ENCODE data around the gene FBXL5. TPM values are rescaled to one million over a fixed set of nuclear protein-coding genes. Genes with fewer than 3 reads are reported as not detected.

Gene FBXL5
- total and polyA plus RNA-seq, 2 of the 13 experiments (the other 11 are each of a cell fraction or from before 2014, with no cell fraction given): 17.4 to 45.3 TPM

DNA sequence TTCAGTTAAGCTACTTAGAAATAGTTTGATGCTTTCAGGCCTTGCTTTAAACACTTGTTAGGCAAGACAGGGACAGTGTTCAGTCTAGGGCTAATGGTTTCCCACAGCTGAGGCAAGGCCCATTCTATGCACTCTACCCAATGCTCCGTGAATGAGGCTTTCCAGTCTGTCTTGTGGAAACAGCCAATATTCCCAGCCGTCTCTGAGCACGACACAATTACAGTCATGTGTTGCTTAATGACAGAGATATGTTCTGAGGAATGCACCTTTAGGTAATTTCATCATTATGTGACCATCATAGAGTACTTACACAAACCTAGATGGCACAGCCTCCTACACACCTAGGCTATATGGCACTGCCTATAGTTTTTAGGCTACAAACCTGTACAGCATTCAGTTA, 16.9 kb upstream of the FBXL5 start:
- no TSS peak for BruUV-seq (replicated peaks)
- no peaks in the 10 kb centered on the region for H4K20me1 ChIP-seq (ENCODE audit: insufficient read depth, low read length)
- H3K9me3 ChIP-seq (ENCODE audit: low read length): no peaks in the 10 kb centered on the region
- no peak overlapping the region for H3K9ac ChIP-seq (ENCODE audit: insufficient read depth, low read depth, low read length)
- no peak overlapping the region for H3K4me2 ChIP-seq (ENCODE audit: low read depth, low read length)
- no peak overlapping the region for H3K27ac ChIP-seq (ENCODE audit: extremely low read length, insufficient read depth, low read length)
- H3K36me3 ChIP-seq (replicated peaks in 1 of 2; ENCODE audit: control insufficient read depth in 1 of 2, insufficient read depth in 2 of 2, low read length in 2 of 2): peaks cover 0 to 2% of the 10 kb centered on the region in 2 experiments; a peak in 2 of 5 replicates
- ATAC-seq (no peak), FAIRE-seq (no peak), DNase-seq (ENCODE audit: low spot score) (no peak)
- intact Hi-C loops (cut with micrococcal nuclease; ENCODE audit: unreplicated experiment): no loop called here
- POLR2A ChIA-PET: no interaction called here
- H3K27me3 ChIP-seq (ENCODE audit: control insufficient read depth in 1 of 2, insufficient read depth in 2 of 2, low read length in 2 of 2): no peaks in the 10 kb centered on the region
- H3K4me3 ChIP-seq (replicated peaks in 1 of 3; ENCODE audit: insufficient read depth in 1 of 3, low read depth in 2 of 3, low read length in 3 of 3): no peak overlapping the region
- CTCF ChIA-PET (ENCODE audit: low intra/inter-chr PET ratio, low total read pairs): no interaction called here
- peaks cover 29% of the 10 kb centered on the region for H3K4me1 ChIP-seq (ENCODE audit: insufficient read depth, low read length)
- H3K79me2 ChIP-seq (ENCODE audit: insufficient read depth, low read length): peaks cover 35% of the 10 kb centered on the region
- no peak overlapping the region for H2AFZ ChIP-seq (ENCODE audit: low read length)
- 97% methylated on average over 3 of the region's 3 CpGs for WGBS (ENCODE audit: low lambda C conversion rate)
- TF ChIP-seq BCL6 (CRISPR knock-in tag; IDR thresholded peaks at IDR 0.05) (no peak), CHD2 (IDR thresholded peaks at IDR 0.05; ENCODE audit: low read depth, low read length) (no peak), ATRX (CRISPR knock-in tag; IDR thresholded peaks at IDR 0.05; ENCODE audit: borderline replicate concordance) (no peak), ZNF260 (CRISPR knock-in tag; IDR thresholded peaks at IDR 0.05; ENCODE audit: borderline replicate concordance, low read depth) (no peak), EED (CRISPR knock-in tag; IDR thresholded peaks at IDR 0.05) (no peak), GATA4 (IDR thresholded peaks at IDR 0.05; ENCODE audit: borderline replicate concordance, low read depth) (no peak), MTF1 (CRISPR knock-in tag; IDR thresholded peaks at IDR 0.05) (no peak), CHD4 (IDR thresholded peaks at IDR 0.05; ENCODE audit: borderline replicate concordance, low read length) (no peak), ARID2 (CRISPR knock-in tag; IDR thresholded peaks at IDR 0.05; ENCODE audit: borderline replicate concordance) (no peak), ZSCAN30 (CRISPR knock-in tag; IDR thresholded peaks at IDR 0.05) (no peak), ZNF776 (CRISPR knock-in tag; IDR thresholded peaks at IDR 0.05) (no peak), THYN1 (CRISPR knock-in tag; IDR thresholded peaks at IDR 0.05; ENCODE audit: borderline replicate concordance, low read depth) (no peak), NFRKB (IDR thresholded peaks at IDR 0.05) (no peak), ZFP62 (CRISPR knock-in tag; IDR thresholded peaks at IDR 0.05) (no peak)
- TF ChIP-seq, protein P1, sequence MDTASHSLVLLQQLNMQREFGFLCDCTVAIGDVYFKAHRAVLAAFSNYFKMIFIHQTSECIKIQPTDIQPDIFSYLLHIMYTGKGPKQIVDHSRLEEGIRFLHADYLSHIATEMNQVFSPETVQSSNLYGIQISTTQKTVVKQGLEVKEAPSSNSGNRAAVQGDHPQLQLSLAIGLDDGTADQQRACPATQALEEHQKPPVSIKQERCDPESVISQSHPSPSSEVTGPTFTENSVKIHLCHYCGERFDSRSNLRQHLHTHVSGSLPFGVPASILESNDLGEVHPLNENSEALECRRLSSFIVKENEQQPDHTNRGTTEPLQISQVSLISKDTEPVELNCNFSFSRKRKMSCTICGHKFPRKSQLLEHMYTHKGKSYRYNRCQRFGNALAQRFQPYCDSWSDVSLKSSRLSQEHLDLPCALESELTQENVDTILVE (CRISPR knock-in tag; IDR thresholded peaks at IDR 0.05): no peak
- TF ChIP-seq, protein P2, sequence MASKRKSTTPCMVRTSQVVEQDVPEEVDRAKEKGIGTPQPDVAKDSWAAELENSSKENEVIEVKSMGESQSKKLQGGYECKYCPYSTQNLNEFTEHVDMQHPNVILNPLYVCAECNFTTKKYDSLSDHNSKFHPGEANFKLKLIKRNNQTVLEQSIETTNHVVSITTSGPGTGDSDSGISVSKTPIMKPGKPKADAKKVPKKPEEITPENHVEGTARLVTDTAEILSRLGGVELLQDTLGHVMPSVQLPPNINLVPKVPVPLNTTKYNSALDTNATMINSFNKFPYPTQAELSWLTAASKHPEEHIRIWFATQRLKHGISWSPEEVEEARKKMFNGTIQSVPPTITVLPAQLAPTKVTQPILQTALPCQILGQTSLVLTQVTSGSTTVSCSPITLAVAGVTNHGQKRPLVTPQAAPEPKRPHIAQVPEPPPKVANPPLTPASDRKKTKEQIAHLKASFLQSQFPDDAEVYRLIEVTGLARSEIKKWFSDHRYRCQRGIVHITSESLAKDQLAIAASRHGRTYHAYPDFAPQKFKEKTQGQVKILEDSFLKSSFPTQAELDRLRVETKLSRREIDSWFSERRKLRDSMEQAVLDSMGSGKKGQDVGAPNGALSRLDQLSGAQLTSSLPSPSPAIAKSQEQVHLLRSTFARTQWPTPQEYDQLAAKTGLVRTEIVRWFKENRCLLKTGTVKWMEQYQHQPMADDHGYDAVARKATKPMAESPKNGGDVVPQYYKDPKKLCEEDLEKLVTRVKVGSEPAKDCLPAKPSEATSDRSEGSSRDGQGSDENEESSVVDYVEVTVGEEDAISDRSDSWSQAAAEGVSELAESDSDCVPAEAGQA (IDR thresholded peaks at IDR 0.05; ENCODE audit: low read depth): no peak
- TF ChIP-seq, protein P2 (CRISPR knock-in tag; IDR thresholded peaks at IDR 0.05; ENCODE audit: borderline replicate concordance): no peak
- in situ Hi-C loops (cut with HindIII; ENCODE audit: extremely low pct_ligation_motif_present, low pct_unique_long_range_greater_than_20kb): loop anchor here (25.0 kb wide), 1 partner anchor 660 kb away; the partner anchor contains the start of gene CPEB2
